ENCODE data around the gene SLC5A9. TPM values are rescaled to one million over a fixed set of nuclear protein-coding genes. Genes with fewer than 3 reads are reported as not detected.
"Not testable (repeated sequence)": the region's sequence is repeated elsewhere in the genome, so short reads cannot be mapped to it uniquely, and the experiment has no call there.

SLC5A9 gene
- total RNA-seq, 1 experiment from 2014 or later, result not detected

GRCh38 chr1:48214366-48214765 lies 8.2 kb upstream of the SLC5A9 start:
- DNase-seq (ENCODE audit: low read depth), result not testable (repeated sequence)

- DNase-seq (ENCODE audit: low read depth), result no peak
Observed at GRCh38 chr1:48214820-48215219, 7.7 kb upstream of the SLC5A9 start.

GRCh38 chr1:48215222-48215621 lies 7.3 kb upstream of the SLC5A9 start:
- DNase-seq (ENCODE audit: low read depth), result no peak

- DNase-seq (ENCODE audit: low read depth), result no peak
Observed at GRCh38 chr1:48215889-48216288, 6.6 kb upstream of the SLC5A9 start.

GRCh38 chr1:48216313-48216712 lies 6.2 kb upstream of the SLC5A9 start:
- no peak for DNase-seq (ENCODE audit: low read depth)

GRCh38 chr1:48216941-48217340 lies 5.6 kb upstream of the SLC5A9 start:
- no peak for DNase-seq (ENCODE audit: low read depth)

- no peak for DNase-seq (ENCODE audit: low read depth)
Observed at GRCh38 chr1:48217856-48218255, 4.7 kb upstream of the SLC5A9 start.

- no peak for DNase-seq (ENCODE audit: low read depth)
Observed at GRCh38 chr1:48219803-48220202, 2.7 kb upstream of the SLC5A9 start.

GRCh38 chr1:48221122-48221521 lies 1.4 kb upstream of the SLC5A9 start:
- no peak for DNase-seq (ENCODE audit: low read depth)

- no peak for DNase-seq (ENCODE audit: low read depth)
Observed at GRCh38 chr1:48221657-48222056, 859 bp upstream of the SLC5A9 start.

GRCh38 chr1:48223366-48224240 lies 1.1 kb downstream of the SLC5A9 start:
- DNase-seq (ENCODE audit: low read depth), result no peak

GRCh38 chr1:48224791-48225190 lies 2.3 kb downstream of the SLC5A9 start:
- DNase-seq (ENCODE audit: low read depth), result no peak

GRCh38 chr1:48225579-48225978 lies 3.1 kb downstream of the SLC5A9 start:
- no peak for DNase-seq (ENCODE audit: low read depth)

GRCh38 chr1:48227165-48228013 lies 4.9 kb downstream of the SLC5A9 start:
- DNase-seq (ENCODE audit: low read depth), result no peak

GRCh38 chr1:48228156-48228555 lies 5.6 kb downstream of the SLC5A9 start:
- peak; percentile 11 for DNase-seq (ENCODE audit: low read depth)

- no peak for DNase-seq (ENCODE audit: low read depth)
Observed at GRCh38 chr1:48229317-48229716, 6.8 kb downstream of the SLC5A9 start.

GRCh38 chr1:48230236-48230635 lies 7.7 kb downstream of the SLC5A9 start:
- DNase-seq (ENCODE audit: low read depth), result no peak

GRCh38 chr1:48232722-48233121 lies 10.2 kb downstream of the SLC5A9 start:
- no peak for DNase-seq (ENCODE audit: low read depth)

- DNase-seq (ENCODE audit: low read depth), result no peak
Observed at GRCh38 chr1:48233666-48234485, 11.4 kb downstream of the SLC5A9 start.

- no peak for DNase-seq (ENCODE audit: low read depth)
Observed at GRCh38 chr1:48235652-48236051, 13.1 kb downstream of the SLC5A9 start.

GRCh38 chr1:48236716-48237470 lies 14.4 kb downstream of the SLC5A9 start:
- peak; percentile 18 for DNase-seq (ENCODE audit: low read depth)
